Coronary artery (tissue), 2 donors: ENCODE measurements around the gene TTR.

Source experiments
- DNase-seq: peaks from one replicate; pipeline ENCODE4 v3.0.0-alpha.2; 2017; ENCODE audit warnings: low spot score
- H3K27ac ChIP-seq, 2 donors: fragments of 200-600 bp; sonication (generic); one replicate each; pipeline ENCODE4 v1.5.1; 2016 to 2019
- H3K4me3 ChIP-seq: fragments of 200-600 bp; sonication (generic); 2 replicates; pipeline ENCODE4 v1.5.1; 2016; ENCODE audit warnings: mild to moderate bottlenecking, moderate library complexity
- TF ChIP-seq, protein P1 (sequence below): fragments of 200-600 bp; sonication (generic); IDR thresholded peaks from one replicate; pipeline ENCODE4 v1.5.1; 2019; ENCODE audit warnings: antibody characterized with exemption

The TTR gene

DNA sequence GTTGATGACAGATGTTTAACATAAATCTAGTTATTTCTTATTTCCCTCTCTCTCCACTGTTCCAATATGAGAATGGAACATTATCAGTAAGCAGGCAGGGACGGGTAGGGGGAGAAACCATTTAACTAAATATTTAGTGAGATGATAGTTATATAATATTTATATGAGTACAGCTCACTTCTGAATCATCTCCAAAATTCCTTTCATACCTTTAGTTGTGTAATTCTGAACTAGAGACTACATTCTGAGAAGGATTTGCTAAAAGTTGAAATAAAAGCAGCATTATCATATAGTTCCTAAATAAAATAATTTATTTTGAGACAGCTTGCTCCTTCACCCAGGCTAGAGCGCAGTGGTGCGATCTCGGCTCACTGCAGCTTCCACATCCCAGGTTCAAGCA, 51.3 kb downstream of the TTR start:
- TF ChIP-seq, protein P1, sequence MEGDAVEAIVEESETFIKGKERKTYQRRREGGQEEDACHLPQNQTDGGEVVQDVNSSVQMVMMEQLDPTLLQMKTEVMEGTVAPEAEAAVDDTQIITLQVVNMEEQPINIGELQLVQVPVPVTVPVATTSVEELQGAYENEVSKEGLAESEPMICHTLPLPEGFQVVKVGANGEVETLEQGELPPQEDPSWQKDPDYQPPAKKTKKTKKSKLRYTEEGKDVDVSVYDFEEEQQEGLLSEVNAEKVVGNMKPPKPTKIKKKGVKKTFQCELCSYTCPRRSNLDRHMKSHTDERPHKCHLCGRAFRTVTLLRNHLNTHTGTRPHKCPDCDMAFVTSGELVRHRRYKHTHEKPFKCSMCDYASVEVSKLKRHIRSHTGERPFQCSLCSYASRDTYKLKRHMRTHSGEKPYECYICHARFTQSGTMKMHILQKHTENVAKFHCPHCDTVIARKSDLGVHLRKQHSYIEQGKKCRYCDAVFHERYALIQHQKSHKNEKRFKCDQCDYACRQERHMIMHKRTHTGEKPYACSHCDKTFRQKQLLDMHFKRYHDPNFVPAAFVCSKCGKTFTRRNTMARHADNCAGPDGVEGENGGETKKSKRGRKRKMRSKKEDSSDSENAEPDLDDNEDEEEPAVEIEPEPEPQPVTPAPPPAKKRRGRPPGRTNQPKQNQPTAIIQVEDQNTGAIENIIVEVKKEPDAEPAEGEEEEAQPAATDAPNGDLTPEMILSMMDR = no peak
- Histone ChIP-seq H3K27ac (no peak overlapping the region), H3K4me3 (no peak overlapping the region)
- DNase-seq = no peak

DNA sequence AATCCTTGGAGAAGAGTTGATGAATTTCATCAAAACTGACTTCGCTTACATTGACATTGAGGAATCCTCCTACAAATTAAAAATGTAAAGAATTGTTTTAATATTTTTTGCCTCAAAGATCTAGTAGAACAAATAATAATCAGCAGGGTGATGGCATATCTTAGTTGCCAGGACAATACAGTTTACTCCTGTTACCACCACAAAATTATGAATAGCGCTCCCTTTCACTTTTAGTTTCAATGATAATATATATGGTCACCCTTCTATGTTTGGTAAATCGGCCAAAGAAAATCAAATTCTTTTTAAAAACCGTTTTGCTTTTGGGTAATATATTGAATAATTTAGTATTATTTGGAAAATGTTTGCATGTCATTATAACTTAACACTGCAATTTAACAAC, 53.7 kb downstream of the TTR start:
- TF ChIP-seq, protein P1 = no peak
- no peak for DNase-seq
- no peak overlapping the region for H3K4me3 ChIP-seq
- H3K27ac ChIP-seq = no peak overlapping the region

DNA sequence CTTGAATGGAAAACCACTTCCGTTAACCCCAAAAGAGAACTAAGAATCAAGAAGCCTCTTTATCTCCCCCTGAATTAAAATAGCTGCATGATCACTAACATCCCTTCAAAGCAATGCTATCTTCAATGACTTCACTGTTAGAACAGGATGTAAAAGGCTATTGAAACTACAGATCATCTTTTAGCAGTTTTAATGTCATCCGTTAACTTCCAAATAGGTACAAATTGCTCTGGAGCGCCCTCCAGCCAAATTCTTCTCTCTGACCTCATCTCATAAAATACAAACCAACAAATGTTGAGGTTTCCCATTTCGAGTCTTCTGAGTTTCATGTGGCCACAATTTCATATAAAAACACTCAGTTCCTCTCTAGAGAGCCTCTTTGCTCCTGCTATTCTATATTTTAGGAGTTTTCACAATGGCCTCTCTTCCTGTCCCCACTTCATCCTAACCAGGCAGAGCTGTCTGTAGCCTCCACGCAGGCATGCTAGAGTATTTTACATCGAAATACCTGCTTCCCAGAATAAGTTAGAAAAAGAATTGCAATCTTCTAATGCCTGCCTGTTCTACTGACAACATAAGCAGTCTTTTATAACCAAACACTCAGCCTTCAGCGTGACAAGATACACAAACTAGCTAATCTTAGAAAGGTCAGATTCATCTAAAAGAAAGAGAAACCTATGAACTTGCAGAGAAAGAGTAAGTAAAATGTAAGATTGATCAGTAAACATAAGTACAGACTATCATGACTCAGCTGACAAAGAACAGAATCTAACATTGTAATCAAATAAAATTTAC, 54.9 kb downstream of the TTR start:
- TF ChIP-seq, protein P1 = no peak
- DNase-seq = no peak
- no peak overlapping the region for H3K4me3 ChIP-seq
- no peak overlapping the region for H3K27ac ChIP-seq

DNA sequence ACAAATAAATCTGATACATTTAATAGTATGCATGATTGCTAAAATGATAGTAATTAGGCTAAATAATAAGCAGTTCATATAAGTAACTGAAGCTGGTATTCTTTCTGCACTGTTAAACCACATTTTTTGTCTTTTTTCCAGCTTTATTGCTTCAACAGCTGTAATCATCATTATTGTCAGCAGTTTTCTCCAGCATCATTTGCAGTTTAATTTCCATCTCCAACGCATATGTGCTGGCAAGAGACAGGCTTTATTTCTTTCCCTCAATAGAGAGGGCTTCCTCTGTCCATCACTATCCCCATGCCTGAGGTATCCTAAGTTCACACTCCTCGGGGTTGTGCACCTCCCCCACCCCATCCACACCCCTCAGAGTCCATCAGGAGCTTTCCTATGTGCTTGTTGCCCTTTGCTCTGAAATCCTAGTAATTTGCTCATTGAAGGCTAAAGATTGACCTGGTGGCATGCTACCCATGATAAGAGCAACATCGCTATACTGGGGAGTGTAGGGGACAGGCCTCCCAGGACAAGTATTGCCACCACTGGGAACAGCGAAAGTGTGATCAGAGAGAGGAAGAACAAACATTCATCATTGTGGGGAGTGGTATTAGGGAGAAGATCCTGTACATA, 55.6 kb downstream of the TTR start:
- no peak overlapping the region for H3K27ac ChIP-seq
- TF ChIP-seq, protein P1 = no peak
- DNase-seq = no peak
- no peak overlapping the region for H3K4me3 ChIP-seq
